OCI-LY1 (cell line): ENCODE measurements around the gene AOAH.

Experiments
- EZH2 ChIP-seq: fragments of 200-600 bp; sonication (generic), shearing (Covaris generic); IDR thresholded peaks from 2 replicates; pipeline ENCODE4 v1.8.0; 2017; ENCODE audit warnings: borderline replicate concordance, mixed run types, mild to moderate bottlenecking, antibody characterized with exemption, low read length, moderate library complexity, mixed read lengths
- TF ChIP-seq, protein P1 (sequence below): fragments of 200-600 bp; sonication (generic), shearing (Covaris generic); IDR thresholded peaks from 2 replicates; pipeline ENCODE4 v1.5.1; 2017; ENCODE audit warnings: mild to moderate bottlenecking, antibody characterized with exemption, low read length, moderate library complexity, mixed read lengths

DNA sequence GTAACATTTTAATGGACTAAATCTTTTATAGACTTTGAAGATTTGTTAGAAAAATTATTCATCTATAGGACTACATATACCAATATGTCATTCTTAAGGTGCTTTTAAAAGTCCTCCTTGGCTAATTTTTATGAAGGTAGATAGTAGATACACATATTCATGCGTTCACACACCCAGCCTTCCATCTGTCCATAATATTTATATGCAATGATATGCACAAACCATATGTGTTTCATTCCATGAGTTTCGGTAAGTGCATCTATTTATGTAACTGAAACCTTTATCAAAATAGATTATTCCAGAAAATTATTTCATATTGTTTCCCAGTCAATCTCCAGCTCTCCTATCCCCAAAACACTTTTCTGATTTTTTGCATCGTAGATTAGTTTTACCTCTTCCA, 233.0 kb downstream of the AOAH start:
- TF ChIP-seq, protein P1, sequence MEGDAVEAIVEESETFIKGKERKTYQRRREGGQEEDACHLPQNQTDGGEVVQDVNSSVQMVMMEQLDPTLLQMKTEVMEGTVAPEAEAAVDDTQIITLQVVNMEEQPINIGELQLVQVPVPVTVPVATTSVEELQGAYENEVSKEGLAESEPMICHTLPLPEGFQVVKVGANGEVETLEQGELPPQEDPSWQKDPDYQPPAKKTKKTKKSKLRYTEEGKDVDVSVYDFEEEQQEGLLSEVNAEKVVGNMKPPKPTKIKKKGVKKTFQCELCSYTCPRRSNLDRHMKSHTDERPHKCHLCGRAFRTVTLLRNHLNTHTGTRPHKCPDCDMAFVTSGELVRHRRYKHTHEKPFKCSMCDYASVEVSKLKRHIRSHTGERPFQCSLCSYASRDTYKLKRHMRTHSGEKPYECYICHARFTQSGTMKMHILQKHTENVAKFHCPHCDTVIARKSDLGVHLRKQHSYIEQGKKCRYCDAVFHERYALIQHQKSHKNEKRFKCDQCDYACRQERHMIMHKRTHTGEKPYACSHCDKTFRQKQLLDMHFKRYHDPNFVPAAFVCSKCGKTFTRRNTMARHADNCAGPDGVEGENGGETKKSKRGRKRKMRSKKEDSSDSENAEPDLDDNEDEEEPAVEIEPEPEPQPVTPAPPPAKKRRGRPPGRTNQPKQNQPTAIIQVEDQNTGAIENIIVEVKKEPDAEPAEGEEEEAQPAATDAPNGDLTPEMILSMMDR: no peak
- no peak for TF ChIP-seq EZH2
